HUDEP-2 (cell line): ENCODE results near the gene KCNIP1.
"Not testable (repeated sequence)": the region's sequence is repeated elsewhere in the genome, so short reads cannot be mapped to it uniquely, and the experiment has no call there.

Source experiments
- DNase-seq, 76 experiments: peaks; one replicate each; lab custom pipeline; 2025; ENCODE audit not compliant: unreplicated experiment in 76 of 76; lab: John Stamatoyannopoulos, UW

Gene KCNIP1

GRCh38 chr5:170533383-170533782 is 29.6 kb downstream of the KCNIP1 start:
- no peak for DNase-seq

GRCh38 chr5:170534177-170534576 is 30.4 kb downstream of the KCNIP1 start:
- no peak for DNase-seq

GRCh38 chr5:170534941-170535340 is 31.1 kb downstream of the KCNIP1 start:
- DNase-seq = no peak

GRCh38 chr5:170536525-170536924 is 32.7 kb downstream of the KCNIP1 start:
- no peak for DNase-seq

- no peak for DNase-seq
Measured at GRCh38 chr5:170537451-170538095, 33.8 kb downstream of the KCNIP1 start.

GRCh38 chr5:170538096-170538465 is 34.3 kb downstream of the KCNIP1 start:
- DNase-seq = no peak

GRCh38 chr5:170538696-170539586 is 35.1 kb downstream of the KCNIP1 start:
- no peak for DNase-seq

- no peak for DNase-seq
Measured at GRCh38 chr5:170540271-170540670, 36.5 kb downstream of the KCNIP1 start.

- no peak for DNase-seq
Measured at GRCh38 chr5:170541146-170541769, 37.4 kb downstream of the KCNIP1 start.

- DNase-seq = no peak
Measured at GRCh38 chr5:170542691-170543293, 39.0 kb downstream of the KCNIP1 start.

GRCh38 chr5:170545313-170545712 is 41.5 kb downstream of the KCNIP1 start:
- DNase-seq = no peak

GRCh38 chr5:170545811-170546210 is 42.0 kb downstream of the KCNIP1 start:
- no peak for DNase-seq

GRCh38 chr5:170546282-170546681 is 42.5 kb downstream of the KCNIP1 start:
- DNase-seq = no peak

- DNase-seq = not testable (repeated sequence)
Measured at GRCh38 chr5:170550382-170550781, 46.6 kb downstream of the KCNIP1 start.

- DNase-seq = no peak
Measured at GRCh38 chr5:170551076-170551475, 47.3 kb downstream of the KCNIP1 start.

- DNase-seq = no peak
Measured at GRCh38 chr5:170551622-170552021, 47.8 kb downstream of the KCNIP1 start.

- DNase-seq = no peak
Measured at GRCh38 chr5:170552621-170553115, 48.8 kb downstream of the KCNIP1 start.

GRCh38 chr5:170553218-170553617 is 49.4 kb downstream of the KCNIP1 start:
- DNase-seq = no peak

GRCh38 chr5:170554521-170555267 is 50.9 kb downstream of the KCNIP1 start:
- DNase-seq = no peak

- no peak for DNase-seq
Measured at GRCh38 chr5:170557314-170557713, 53.5 kb downstream of the KCNIP1 start.
